Body of pancreas (tissue), 4 donors: ENCODE measurements around the gene CYP27B1. TPM values are rescaled to one million over a fixed set of nuclear protein-coding genes. Genes with fewer than 3 reads are reported as not detected.

Experiments
- ATAC-seq: fragments of 150-250 bp; one replicate; pipeline ENCODE4 v1.9.1; 2016
- DNase-seq, 4 donors: peaks; one replicate each; pipeline ENCODE4 v3.0.0-alpha.2; 2019
- H3K27ac ChIP-seq, 4 donors: fragments of 200-600 bp; sonication (generic); 1 replicate in 3 of 4; 2 replicates in 1 of 4; pipeline versions ENCODE4 v1.5.1 to v1.6.1; 2016 to 2019; ENCODE audit warnings: mild to moderate bottlenecking in 1 of 4, mixed read lengths in 1 of 4, moderate library complexity in 1 of 4
- H3K27me3 ChIP-seq, 2 donors: fragments of 200-600 bp; sonication (generic); one replicate each; pipeline ENCODE4 v1.6.0; 2016; ENCODE audit warnings: mild to moderate bottlenecking in 1 of 2
- H3K36me3 ChIP-seq, 2 donors: fragments of 200-600 bp; sonication (generic); replicated peaks in 1 of 2; 2 replicates each; pipeline ENCODE4 v1.5.1; 2016; ENCODE audit warnings: low read depth in 2 of 2; ENCODE audit not compliant: insufficient read depth in 1 of 2
- H3K4me1 ChIP-seq: fragments of 200-600 bp; sonication (generic); one replicate; pipeline ENCODE4 v1.6.0; 2016
- H3K4me3 ChIP-seq, 2 donors: fragments of 200-600 bp; sonication (generic); 1 replicate in 1 of 2; 2 replicates in 1 of 2; pipeline ENCODE4 v1.5.1; 2016 to 2019
- H3K9me3 ChIP-seq, 3 donors: fragments of 200-600 bp; sonication (generic); 1 replicate in 2 of 3; 2 replicates in 1 of 3; pipeline ENCODE4 v1.5.1; 2016
- CTCF ChIP-seq, 7 experiments: fragments of 450-650 bp in 4 of 7; fragments of 200-600 bp in 3 of 7; sonication (generic) in 3 of 7; IDR thresholded peaks; one replicate each; pipeline ENCODE4 v1.5.1; 2016 to 2019; ENCODE audit warnings: antibody characterized with exemption in 7 of 7
- POLR2A ChIP-seq, 3 donors: fragments of 450-650 bp; IDR thresholded peaks; one replicate each; pipeline ENCODE4 v1.6.1; 2016; ENCODE audit warnings: antibody characterized with exemption in 3 of 3, mild to moderate bottlenecking in 2 of 3
- WGBS, 2 donors: methylation state at CpG; one replicate each; pipeline ENCODE4 v1.1.5; 2017; 5-methylcytosine and 5-hydroxymethylcytosine counted together
- intact Hi-C: fragments of 100-400 bp; cut with DNase I; formaldehyde crosslinking; loops from one replicate; pipeline ENCODE4 v1.15.1; 2023
- total RNA-seq, 2 donors: library from RNA; depleted of rRNA; stranded (reverse); fragments of >200 nt; gene quantifications; one replicate each; pipeline ENCODE4 v1.1.0, GENCODE V29; 2016

The CYP27B1 gene
- total RNA-seq, 2 donors from 2014 or later = 2.6 to 3.6 TPM

- no peaks in the 10 kb centered on the region for H3K27me3 ChIP-seq
- 43 to 74% methylated on average over 6 to 14 of the region's 14 CpGs for WGBS, 2 donors
- DNase-seq = no peak
- no peak for TF ChIP-seq POLR2A (IDR thresholded peaks at IDR 0.05)
- no peak for TF ChIP-seq CTCF (IDR thresholded peaks at IDR 0.05)
- peaks cover 0 to 4% of the 10 kb centered on the region in 2 donors for H3K36me3 ChIP-seq
- no peaks in the 10 kb centered on the region for H3K9me3 ChIP-seq
- no peaks in the 10 kb centered on the region for H3K4me1 ChIP-seq
- no peak overlapping the region for H3K4me3 ChIP-seq
- H3K27ac ChIP-seq = no peak overlapping the region
- ATAC-seq = no peak
- intact Hi-C loops = no loop called here
Measured at GRCh38 chr12:57813111-57813970, 46.5 kb upstream of the CYP27B1 start.

DNA sequence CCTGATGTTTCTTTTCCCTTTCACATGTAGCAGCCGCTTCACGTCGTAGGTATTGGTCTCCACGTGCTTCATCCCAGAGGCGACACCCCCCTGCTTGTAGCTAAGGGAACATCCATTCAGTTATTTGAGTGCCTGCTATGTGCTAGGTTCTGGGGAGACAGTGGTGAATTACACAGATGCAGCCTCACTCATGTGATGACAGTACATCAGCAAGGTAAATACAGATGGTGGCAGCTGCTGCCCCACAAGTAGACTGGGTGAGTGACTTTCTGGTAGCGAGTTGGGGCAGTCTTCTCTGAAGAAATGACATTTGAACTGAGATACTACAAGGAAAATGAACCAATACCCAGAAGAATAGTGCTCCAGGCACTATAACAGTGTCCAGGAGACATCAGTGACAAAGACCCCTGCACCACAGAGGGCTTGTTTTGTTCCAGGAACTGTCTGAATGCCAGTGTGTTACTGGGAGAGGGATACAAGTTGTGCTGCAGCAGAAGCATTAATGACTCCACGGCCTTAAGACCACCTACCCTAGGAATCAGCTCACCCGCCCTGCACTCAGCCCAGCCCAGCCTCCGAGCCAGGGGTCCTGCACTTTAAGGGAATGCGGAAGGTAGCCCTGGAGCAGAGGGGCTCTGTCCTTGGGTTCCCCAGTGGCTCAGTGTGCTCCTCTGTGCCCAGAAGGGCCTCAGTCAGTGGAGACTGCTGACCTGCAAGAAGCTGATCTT, 44.3 kb upstream of the CYP27B1 start:
- ATAC-seq (no peak), DNase-seq (no peak)
- Histone ChIP-seq H3K4me1 (no peaks in the 10 kb centered on the region), H3K27me3 (no peaks in the 10 kb centered on the region), H3K9me3 (no peaks in the 10 kb centered on the region), H3K36me3 (peaks cover 7 to 9% of the 10 kb centered on the region in 2 donors), H3K4me3 (no peak overlapping the region), H3K27ac (no peak overlapping the region)
- intact Hi-C loops = no loop called here
- 87 to 89% methylated on average over 9 to 10 of the region's 10 CpGs for WGBS, 2 donors
- no peak for TF ChIP-seq POLR2A (IDR thresholded peaks at IDR 0.05)
- TF ChIP-seq CTCF (IDR thresholded peaks at IDR 0.05) = no peak

DNA sequence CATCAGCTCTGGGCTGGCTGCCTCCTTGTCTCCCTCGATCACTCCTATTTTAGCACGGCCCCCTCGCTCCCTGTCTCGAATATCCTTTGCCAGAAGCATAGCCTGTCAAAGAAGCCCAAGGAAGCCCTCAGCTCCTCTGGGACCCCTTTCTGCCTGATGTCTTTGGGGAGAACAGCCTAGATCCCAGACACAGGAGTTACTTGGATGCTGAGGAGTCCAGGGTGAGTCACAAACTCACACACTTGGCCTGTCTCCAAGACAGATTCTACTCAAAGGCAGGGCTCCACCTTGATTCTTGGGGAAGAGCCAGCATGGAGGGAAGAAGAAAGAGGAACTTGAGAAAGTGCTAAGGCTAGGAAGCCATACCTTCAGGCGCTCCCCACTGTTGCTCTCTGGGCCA, 43.6 kb upstream of the CYP27B1 start:
- no peaks in the 10 kb centered on the region for H3K27me3 ChIP-seq
- intact Hi-C loops = no loop called here
- TF ChIP-seq CTCF (IDR thresholded peaks at IDR 0.05) (no peak), POLR2A (IDR thresholded peaks at IDR 0.05) (no peak)
- 89 to 90% methylated on average over 5 of the region's 5 CpGs for WGBS, 2 donors
- DNase-seq (peak in 1 of 4 donors; percentile 39), ATAC-seq (no peak)
- no peak overlapping the region for H3K4me3 ChIP-seq
- H3K27ac ChIP-seq = no peak overlapping the region
- peaks cover 7 to 11% of the 10 kb centered on the region in 2 donors for H3K36me3 ChIP-seq
- H3K9me3 ChIP-seq = no peaks in the 10 kb centered on the region
- H3K4me1 ChIP-seq = no peaks in the 10 kb centered on the region

DNA sequence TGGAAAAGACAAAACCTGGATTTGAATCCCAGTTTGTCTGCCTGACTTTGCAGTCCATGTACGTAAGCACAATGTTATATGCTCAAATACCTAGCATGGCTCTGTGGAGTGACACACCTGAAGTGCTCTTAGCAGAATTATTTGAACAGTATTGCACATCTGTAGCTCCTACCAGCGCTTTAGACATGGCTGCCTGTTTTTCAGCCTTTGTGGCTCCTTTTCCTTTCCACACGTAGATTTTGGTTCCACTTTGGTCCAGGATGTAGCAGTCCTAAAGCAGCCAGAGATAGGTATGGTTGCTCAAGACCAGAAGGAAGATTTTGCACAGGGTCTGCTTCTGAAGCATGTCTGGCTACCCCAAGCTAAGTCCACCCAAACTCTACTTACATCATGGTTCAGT, 42.5 kb upstream of the CYP27B1 start:
- ATAC-seq = no peak
- no peak overlapping the region for H3K27ac ChIP-seq
- no peak for TF ChIP-seq POLR2A (IDR thresholded peaks at IDR 0.05)
- TF ChIP-seq CTCF (IDR thresholded peaks at IDR 0.05) = no peak
- no peak overlapping the region for H3K4me3 ChIP-seq
- no peaks in the 10 kb centered on the region for H3K4me1 ChIP-seq
- DNase-seq = no peak
- no peaks in the 10 kb centered on the region for H3K27me3 ChIP-seq
- peaks cover 7 to 11% of the 10 kb centered on the region in 2 donors for H3K36me3 ChIP-seq
- WGBS, 2 donors = 83 to 93% methylated on average over 3 of the region's 3 CpGs
- no peaks in the 10 kb centered on the region for H3K9me3 ChIP-seq
- intact Hi-C loops = no loop called here
